ENCODE data around the gene CYP46A1.

Gene CYP46A1

DNA sequence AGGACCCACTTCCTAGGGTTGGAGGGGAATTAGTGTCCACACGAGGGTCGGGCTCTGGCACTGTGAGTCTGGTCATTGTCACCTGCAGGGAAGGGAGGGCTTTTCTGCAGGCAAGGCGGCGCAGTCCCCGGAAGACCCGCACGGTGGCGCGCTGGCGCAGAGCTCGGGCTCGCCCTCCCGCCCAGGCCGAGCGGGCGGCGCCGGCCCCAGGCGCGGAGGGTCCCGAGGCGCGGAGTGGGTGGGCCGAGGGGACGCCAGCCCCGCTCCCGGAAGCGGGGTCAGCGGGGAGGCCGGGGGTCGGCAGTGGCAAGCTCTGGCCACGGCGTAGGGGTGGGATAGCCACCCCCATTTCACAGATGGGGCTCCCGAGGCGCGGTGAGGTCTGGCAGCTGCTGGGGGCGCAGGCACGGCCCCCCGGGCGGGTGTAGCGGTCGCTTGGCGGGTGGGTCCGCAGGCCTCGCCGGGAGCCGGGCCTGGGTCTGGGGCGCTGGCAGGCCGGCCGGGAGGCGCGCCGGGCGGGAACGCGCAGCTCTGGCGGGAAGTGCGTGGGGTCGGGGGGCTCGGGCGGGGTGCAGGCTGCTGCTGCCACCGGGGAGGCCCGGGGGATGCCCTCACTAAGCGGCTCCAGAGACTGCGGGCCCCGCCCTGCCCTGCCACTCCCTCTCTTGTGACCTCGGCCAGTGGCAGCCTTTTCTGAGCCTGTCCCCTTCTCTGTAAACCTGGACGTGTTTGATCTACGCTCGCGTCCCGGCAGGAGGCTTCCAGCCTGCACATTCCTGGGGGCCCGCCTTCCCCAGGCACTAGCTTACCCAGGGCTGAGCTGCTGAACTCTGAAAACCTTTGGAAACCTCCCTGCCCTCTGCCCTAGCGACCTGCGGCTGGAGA is 46.1 kb downstream of the CYP46A1 start:
- DNase-seq (ENCODE audit: low read depth in 2 of 2): peak; percentile 66 to 82

DNA sequence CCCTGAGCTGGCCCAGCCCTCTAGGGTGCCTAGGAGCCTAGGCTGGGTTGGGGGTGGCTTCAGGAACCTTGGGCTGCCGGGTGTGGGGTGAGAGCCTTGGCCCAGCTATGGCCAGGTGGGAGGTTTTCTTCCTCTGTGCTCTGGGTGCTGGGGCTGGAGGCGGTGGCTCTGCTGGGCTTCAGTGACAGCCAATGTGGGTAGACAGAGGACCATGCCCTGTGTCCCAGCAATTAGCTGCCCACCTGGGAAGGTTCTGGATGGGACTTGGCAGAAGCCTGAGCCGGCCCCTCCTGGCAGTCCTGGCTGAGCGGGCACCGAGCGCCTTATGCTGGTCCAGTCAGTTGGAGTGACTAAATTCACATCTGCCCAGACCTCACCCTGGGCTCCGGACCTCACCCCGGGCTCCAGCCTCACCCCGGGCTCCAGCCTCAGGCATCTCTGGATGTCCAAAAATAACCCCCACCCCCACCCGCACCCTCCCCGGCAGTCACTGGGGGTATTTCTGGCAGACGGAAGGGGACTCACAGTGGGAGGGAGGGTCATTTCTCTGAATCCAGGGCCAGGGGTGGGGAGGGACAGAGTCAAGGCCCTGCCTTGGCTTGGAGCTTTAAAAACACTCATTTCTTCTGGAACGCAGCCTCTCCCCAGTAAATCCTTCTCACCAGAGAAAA is 46.9 kb downstream of the CYP46A1 start:
- no peak for DNase-seq (ENCODE audit: low read depth in 2 of 2)

DNA sequence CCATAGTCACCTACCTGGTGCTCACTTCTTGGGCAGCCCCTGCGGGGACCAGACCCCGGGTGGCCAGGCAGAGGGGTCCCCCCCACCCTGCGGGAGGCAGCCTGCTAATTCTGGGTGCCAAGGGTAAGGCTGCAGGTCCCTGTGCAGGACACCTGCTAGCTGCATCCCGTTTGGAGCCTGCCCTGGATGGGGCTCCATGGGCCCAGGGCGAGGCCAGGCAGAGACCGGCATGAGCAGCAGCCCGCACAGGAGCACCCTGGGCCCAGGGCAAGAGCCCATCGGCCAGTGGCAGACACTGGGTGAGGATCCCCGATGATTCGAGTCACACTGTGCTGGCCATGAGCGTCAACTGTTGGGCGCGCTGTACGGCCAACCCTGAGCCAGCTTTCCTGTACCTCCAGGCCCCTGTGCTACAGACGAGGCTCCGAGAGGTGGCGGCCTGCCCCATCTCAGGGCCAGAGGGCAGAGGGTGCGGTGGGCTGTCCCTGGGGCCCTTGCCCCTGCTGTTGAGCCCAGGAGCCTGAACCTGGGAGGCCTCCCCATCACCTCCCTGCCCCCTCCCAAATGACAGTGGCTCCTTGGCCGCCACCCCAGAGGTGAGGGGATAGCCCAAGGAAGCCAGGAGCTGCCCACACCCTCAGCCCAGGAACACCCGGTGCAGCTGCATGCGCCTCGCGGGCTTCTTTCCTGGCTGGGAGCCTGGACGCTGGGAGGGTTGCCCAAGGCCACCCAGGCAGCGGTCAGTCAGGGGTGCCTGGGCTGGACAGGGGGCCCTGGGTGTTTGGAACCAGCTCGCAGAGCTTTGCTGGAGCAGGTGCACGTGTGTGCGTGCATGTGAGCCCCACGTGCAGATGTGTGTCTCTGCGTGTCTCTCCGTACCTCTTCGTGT is 47.7 kb downstream of the CYP46A1 start:
- no peak for DNase-seq (ENCODE audit: low read depth in 2 of 2)

DNA sequence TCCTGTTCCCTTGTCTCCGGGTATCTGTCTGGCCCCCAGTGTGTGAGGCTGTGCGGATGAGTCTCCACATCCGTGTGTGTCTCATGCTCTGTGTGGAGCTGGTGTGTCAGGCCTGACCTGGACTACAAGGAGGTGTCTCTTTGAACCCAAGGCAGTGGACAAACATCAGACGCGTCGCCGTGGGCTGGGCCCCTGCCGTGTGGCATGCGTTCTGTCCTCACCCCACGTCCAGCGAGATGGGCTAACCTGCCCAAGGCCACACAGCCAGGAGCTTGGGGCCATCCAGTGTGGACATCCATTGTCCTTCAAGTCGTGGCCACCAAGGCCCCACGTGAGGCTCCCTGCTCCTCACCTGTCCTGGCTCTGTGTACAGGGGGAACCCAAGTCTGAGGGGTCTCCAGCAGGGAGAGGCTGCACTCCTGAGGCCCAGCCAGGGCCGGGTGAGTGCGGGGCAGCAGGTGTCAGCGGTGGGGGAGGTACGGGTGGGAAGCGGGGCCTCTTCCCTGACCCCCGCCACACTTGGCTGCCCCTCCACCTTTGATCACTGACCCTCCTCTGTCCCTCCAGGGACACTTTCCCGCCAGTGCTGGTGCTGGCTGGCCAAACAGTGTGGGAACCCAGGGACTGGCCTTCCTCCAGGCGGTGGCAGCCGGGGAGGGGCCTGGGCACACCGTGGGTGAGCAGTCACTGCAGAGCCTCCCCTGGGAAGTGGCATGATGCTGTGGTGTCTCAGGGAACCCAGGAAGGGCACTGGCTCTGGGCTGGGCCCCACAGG is 48.5 kb downstream of the CYP46A1 start:
- no peak for DNase-seq (ENCODE audit: low read depth in 2 of 2)

DNA sequence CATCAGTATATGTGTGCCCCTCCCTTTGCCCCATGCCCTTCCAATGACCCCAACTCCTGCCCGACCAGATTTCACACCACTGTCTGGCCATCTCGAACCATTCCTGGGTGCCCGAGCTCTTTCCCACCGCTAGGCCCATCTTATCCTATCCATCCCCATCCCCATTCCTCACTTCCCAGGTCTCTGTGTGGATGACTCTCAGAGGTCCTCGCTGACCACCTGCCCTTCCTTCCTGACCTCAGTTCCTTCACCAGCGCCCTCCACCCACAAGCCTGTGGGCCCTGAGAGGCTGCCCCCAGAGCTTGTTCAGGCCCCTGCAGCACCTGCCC is 49.1 kb downstream of the CYP46A1 start:
- no peak for DNase-seq (ENCODE audit: low read depth in 2 of 2)

DNA sequence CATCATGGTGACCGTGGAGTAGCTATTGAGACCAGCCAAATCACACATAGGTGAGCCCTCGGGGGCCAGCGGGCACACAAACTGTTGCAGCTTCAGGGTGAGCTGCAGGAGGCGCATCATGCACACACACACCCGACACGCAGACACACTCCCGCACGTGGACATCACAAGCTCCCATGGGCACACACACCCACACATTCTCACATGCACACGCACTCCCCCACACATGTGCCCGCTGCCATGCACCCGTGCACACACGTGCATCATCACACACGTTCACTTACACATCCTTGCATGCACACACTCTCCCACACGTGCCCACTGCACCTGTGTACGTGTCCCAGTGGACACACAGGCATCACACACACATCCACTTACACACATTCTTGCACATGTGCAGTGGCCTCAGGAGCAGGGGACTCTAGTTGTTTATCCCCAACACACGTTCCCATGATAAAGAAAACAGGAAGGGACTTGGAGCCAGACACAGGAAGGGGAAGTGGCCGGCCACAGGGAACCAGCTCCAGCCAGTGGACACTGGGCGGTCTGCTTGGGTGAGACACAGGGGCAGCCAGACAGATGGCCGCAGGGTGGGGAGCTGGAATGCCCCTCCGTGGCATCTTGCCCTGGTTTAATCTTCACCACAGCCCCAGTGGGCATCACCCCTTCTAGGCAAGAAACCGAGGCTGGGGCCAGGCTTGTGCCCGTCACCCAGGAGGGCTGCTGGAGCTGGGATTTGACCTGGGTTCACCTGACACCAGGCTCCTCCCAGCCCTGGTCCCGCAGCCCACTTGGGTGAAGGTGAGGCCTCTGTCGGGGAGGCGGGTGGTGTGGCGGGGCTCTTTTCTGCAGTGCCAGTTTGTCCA is 49.7 kb downstream of the CYP46A1 start:
- no peak for DNase-seq (ENCODE audit: low read depth in 2 of 2)

DNA sequence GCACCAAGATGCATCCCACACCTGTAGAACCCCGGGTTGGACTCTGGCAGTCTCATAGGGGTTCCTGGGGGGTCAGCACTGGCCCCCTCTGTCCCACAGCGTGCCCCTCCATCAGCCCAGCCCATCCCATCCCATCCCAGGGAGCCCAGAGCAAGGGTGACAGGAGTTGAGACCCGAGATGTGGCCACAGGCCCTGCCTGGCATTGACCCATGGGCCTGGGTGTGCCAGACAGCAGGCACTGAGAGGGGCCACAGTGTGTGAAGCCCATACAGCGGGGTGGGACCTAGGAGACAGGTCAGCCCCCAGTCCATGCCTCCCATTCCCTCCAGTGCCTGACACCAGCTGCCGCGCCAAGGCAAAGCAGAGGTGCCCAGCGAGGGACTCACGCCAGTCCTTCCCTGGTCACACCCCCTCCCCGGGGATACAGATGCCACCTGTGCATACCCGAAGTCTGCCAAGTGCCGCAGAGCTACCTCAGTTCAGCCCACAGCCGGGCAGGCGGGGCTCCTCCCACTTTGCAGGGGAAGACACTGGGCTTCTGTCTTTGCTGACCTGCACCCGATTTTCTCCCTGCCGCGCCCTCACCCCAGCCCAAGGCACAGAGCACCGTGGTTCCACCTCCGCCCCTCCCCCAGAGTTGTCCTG is 50.4 kb downstream of the CYP46A1 start:
- DNase-seq (ENCODE audit: low read depth in 2 of 2): no peak

DNA sequence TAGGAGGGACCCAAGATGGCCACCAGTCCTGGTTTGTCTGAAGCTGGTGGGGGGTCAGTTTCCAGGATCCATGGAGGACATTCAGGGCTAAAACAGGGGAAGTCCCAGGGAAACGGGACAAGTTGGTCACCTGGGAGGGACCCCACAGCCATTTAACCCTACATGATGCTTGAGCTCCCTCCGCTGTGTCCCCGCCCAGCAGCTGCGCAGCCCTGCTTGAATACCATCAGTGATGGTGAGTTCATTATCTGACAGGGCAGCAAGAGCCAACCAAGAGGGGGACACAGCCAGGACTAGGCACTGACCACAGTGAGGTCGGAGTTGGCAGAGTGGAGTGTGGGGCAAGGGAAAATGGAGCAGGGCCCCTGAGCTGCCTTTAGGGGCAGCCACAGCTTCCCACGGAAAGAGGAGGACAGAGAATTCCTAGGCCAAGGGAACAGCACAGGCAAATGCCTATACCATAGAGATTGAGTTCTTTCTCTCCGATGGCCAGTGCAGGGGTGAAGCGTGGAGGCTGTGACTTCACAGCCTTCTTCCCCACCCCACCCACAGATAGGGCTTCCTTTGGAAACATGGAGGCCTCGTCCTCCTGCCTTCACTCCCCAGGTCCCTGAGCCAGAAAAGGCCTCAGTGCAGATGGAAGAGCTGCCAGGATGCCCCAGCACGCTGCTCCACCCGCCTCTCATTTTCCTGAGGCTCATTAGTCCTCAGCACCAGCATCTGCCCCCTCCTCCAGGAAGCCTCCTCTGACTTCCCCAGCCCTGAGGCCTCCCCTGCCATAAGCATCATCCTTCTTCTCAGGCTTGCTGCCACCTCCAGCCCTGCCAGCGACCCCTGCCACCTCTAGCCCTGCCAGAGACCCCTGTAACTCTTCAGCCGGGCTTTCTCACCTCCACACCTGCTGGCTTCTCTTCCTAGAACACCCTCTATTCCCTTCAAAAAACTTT is 51.4 kb downstream of the CYP46A1 start:
- DNase-seq (ENCODE audit: low read depth in 2 of 2): no peak

DNA sequence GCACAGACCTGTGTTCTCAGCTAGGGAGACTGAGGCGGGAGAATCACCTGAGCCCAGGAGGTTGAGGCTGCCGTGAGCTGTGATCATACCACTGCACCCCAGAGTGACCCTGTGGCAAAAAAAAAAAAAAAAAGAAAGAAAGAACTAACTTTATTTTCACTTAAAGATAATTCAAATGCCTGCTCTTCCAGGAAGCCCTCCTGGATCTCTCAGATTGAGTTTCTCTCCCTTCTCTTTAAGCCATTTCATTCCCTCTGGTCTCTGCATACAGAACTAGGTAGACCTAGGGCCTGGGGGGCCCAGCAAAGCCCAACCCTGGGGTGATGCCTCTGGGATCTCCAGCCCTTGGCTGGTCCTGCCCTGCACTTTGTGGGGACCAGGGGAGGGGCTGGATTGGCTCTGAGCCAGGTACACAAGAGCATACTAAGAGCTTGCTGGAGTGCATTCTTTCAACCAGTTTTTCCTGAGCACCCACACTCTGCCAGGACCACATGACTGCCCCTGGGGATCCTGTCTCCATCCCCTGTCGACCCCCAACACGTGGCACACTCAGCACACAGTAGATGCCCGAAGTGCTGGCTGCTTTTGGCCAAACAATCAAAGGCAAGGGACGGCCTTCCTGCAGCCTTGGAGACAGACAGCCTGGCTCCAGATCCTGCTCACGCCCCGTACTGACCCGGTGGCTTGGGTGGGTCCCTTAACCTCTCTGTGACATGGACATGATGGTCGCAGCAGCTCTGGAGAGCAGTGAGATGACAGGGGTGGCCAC is 52.7 kb downstream of the CYP46A1 start:
- no peak for DNase-seq (ENCODE audit: low read depth in 2 of 2)

DNA sequence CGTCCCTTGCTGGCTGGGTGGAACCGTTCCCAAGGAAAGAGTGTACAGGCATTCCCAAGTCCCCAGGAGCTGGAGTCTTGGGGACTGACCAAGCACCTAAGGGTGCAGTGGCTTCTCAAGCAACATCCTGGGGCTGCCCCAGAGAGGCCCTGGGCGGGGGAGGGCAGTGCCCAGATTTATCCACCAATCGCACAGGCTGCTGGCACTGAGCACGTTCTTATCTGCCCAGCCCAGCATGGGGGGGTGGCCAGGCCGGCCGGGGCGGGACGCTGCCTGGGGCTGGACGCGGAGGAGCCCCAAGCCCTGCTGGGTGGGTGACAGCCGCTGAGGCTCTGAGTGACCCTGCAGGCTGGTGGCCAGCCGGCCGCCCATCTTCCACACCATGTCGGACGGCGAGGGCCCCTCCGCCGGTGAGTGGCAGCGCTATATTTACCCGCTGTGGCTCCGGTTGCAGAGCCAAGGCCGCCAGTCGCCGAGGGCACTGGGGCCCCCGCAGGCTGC is 53.4 kb downstream of the CYP46A1 start:
- no peak for DNase-seq (ENCODE audit: low read depth in 2 of 2)

DNA sequence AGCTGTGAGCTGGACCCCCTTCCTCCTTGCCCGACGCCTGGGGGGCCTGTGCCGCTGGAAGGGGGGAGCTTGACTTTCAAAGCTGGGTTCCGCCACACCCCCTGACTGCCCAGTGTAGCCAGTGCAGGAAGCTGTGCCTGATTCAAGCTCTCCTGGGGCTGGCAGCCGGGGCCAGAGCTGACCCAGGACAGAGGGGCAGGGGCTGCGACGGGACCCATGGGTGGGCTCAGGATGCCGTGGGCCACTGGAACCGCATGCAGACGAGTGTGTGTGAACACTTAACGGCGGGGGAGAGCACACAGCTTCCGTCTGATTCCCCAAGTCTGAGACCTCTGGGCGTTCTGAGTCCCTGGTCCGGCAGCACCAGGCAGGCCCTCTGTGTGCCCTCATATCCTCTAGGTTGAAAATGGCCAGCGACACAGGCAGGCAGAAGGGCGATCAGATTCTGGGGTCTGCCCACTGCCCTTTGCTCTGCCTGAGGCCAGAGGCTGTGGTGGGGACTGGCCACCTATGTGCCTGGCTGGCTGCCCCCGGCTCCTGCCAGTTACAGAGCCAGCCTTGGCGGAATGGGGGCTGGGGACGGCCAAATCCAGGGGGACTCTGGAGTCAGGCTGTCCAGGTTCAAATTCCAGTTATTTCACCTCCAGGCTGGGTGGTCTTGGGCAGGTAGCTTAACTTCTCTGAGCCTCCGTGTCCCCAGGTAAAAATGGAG is 54.0 kb downstream of the CYP46A1 start:
- no peak for DNase-seq (ENCODE audit: low read depth in 2 of 2)

DNA sequence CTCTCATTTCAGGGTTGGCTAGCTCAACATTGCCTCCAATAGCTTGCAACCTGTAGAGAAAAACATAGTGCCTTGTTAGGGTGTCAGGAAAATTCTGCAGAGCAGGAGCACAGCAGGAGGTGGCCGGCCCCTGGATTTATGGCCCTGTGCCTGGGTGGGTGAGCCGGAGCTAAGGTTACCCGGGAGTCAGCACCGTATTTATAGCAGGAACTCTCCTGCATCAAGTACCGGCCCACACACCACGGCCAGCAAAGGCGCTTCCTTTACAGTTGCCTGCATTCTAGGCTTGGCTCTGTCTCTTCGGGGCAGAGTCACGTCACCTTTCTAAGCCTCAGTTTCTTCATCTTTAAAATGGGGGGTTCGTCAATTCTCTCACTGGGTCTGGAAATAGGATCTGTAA is 56.3 kb downstream of the CYP46A1 start:
- no peak for DNase-seq (ENCODE audit: low read depth in 2 of 2)

DNA sequence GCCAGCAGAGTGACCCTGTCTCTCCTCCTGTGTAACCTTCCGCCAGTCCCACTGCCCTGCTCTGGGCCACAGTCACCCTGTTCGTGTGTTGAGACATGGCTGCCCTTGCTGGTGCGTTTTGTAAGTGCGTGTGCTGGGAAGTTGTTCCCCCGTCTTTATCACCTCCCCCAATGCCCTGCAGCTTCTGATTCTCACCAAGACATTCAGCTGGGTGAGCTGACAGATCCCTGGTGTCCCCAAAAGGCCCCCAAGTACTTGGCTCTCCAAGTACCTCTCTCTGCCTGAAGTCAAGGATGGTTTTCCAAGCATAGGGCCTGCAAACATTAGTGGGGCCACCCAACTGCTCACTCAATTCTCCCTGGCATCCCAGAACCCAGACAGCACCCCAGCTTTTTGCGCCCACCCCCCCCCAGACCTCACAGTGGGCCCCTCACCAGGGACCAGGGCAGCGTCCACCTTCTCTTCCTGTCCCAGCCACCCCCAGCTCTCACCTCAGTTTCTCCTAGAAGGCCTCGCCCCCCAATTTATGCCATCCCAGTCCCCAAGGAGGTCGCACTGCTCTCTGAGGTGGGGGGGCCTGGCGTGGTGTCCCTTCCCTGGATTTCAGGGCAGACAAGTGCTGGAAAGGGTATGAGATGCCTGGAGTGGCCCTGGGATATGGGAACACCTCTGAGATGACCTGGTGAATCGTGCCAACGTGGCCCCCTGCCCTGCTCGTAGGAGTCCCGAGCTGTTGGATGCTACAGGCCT is 57.3 kb downstream of the CYP46A1 start:
- no peak for DNase-seq (ENCODE audit: low read depth in 2 of 2)

DNA sequence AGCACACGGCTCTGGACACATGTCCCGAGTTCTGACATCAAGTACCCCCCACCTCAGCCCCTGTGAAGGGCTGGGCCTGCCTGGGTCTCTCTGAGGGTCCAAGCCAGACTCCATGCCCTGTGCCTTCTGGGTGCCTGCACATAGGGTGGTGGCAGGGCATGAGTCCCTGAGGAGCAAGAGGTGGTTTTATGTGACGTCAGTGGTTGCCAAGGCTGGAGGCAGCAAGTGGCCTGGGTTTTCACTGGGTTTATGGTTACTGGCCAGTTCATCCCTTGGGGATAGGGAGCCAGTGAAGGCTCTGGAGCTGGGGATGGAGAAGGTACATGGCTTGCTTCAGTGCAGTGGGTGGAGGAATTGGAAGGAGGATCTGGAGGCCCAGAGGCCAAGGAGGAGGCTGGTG is 58.0 kb downstream of the CYP46A1 start:
- DNase-seq (ENCODE audit: low read depth in 2 of 2): no peak

DNA sequence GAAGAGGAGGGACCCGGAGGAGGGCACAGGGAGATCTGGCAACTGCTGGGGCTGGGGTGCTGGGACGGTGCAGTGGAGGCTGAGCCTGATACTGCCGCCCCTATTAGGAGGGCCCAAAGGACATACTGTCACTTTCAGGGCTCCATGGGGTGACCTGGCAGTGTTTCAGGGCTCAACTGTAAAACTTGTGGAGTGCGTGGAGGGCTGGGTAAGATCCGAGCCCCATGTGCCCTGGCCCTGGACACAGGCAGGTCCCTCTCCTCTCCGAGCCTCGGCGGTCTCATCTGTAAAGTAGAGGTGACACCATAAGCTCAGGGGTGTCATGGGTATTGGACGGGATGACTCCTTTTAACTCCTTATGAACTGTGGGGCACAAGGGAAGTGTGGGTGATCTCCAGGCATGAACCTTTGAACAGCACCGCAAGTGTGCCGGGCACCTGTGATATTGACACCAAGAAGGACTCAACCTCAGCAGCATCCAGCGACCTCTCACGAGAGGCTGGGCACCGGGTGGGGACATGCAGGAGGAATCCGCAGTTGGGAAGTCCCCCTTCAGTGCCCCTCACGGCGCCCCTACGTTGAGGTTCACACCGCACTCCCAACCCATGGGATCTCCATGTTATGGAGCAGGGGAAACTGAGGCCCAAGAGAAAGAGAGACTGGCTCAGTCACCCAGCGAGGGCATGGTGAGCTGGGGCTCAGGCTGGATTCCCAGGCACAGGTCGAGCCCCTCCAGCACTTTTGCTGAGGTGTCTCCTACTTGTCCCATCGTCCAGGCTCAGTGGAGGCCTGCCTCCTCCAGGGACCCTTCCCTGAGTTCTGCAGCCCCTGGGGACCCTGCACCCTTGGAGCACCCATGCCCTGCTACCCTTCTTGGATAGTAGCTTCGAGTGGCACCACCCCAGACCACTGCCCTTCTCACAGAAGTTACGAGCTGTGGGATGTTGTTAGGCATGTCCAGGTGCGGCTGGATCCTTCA is 58.7 kb downstream of the CYP46A1 start:
- no peak for DNase-seq (ENCODE audit: low read depth in 2 of 2)
